AG09319 (cell line): ENCODE results near the gene NUDT15.

Experiments
- DNase-seq: peaks from one replicate; pipeline ENCODE4 v3.0.0-alpha.2; 2010; ENCODE audit warnings: low read depth; ENCODE audit errors: extremely low read depth
- CTCF ChIP-seq: IDR thresholded peaks from 2 replicates; pipeline ENCODE4 v1.5.1; 2011; ENCODE audit warnings: low read depth, mild to moderate bottlenecking, inconsistent platforms, low read length, moderate library complexity

The NUDT15 gene

DNA sequence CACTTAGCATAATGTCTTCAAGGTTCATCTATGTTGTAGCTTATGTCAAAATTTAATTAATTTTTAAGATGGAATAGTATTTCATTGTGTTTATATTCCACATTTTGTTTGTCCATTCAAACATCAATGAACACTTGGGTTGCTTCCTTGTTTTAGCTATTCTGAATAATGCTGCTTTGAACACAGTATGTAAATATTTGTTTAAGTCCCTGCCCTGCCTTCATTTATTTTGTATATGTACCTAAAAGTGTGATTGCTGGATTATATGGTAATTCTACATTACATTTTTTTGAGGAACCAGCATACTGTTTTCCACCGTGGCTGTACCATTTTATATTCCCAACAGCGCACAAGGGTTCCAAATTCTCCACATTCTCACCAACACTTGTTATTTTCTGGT lies 18.9 kb upstream of the NUDT15 start:
- no peak for TF ChIP-seq CTCF

GRCh38 chr13:48019796-48020195 lies 17.7 kb upstream of the NUDT15 start:
- TF ChIP-seq CTCF, result no peak
- no peak for DNase-seq

More for the DNA sequence above, 18.9 kb upstream of the NUDT15 start:
- no peak for DNase-seq

GRCh38 chr13:48028066-48028465 lies 9.5 kb upstream of the NUDT15 start:
- DNase-seq, result no peak
- no peak for TF ChIP-seq CTCF

DNA sequence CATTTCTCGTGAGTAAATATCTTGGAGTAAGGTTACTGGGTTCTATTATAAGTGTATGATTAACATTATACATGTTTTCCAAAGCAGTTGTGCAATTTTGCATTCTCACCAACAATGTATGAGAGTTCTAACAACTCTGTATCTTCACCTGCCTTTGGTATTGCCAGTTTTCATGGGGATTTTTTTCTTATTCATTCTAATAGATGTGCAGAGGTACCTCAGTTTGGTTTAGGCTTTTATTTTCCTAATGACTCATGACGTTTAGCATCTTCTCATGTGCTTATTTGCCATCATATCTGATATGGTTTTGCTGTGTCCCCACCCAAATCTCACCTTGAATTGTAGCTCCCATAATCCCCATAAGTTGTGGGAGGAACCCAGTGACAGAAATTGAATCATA lies 7.7 kb upstream of the NUDT15 start:
- TF ChIP-seq CTCF, result no peak
- DNase-seq, result no peak

DNA sequence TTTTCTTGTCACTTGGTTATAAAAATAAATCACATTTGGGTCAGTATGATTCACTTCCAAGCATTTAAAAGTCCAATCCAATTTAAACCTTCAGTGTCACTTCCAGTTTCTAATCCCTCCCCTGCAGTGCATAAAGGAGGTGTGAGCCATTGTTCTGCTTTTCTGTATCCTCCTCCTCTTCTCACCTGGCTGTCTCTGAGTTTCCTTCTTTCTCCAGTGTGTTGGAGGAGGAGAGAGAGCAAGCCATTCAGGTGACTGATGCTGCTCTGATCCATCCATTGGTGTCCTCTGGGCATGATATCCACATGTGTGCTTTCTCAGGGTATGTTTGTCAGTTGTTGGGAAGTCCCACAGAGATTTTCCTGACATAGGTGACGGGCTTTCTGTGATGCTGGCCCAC lies 1.2 kb downstream of the NUDT15 start:
- DNase-seq, result no peak
- no peak for TF ChIP-seq CTCF

- DNase-seq, result no peak
- TF ChIP-seq CTCF, result no peak
Measured at GRCh38 chr13:48040049-48040448, 2.5 kb downstream of the NUDT15 start.

GRCh38 chr13:48040896-48041295 lies 3.4 kb downstream of the NUDT15 start:
- no peak for TF ChIP-seq CTCF
- no peak for DNase-seq
